ENCODE results near the gene AK8. TPM values are rescaled to one million over a fixed set of nuclear protein-coding genes. Genes with fewer than 3 reads are reported as not detected.

The AK8 gene
- 0.48 TPM for total RNA-seq (ENCODE audit: insufficient read depth, low replicate concordance)

- DNase-seq (ENCODE audit: low spot score): peak; percentile 74
Observed at GRCh38 chr9:132877824-132878694, at the start of gene AK8. AK8 (minus strand) TSS chr9:132878284; CDS start chr9:132878255, 29 bp downstream.

- DNase-seq (ENCODE audit: low spot score): no peak
Observed at GRCh38 chr9:132927704-132928103, 49.6 kb upstream of the AK8 start.

- DNase-seq (ENCODE audit: low spot score): no peak
Observed at GRCh38 chr9:132923346-132923902, 45.3 kb upstream of the AK8 start.

GRCh38 chr9:132919614-132920268 lies 41.7 kb upstream of the AK8 start:
- DNase-seq (ENCODE audit: low spot score): no peak

- no peak for DNase-seq (ENCODE audit: low spot score)
Observed at GRCh38 chr9:132914924-132915323, 36.8 kb upstream of the AK8 start.

GRCh38 chr9:132912131-132912530 lies 34.0 kb upstream of the AK8 start:
- DNase-seq (ENCODE audit: low spot score): no peak

GRCh38 chr9:132910376-132910775 lies 32.3 kb upstream of the AK8 start:
- DNase-seq (ENCODE audit: low spot score): no peak

- no peak for DNase-seq (ENCODE audit: low spot score)
Observed at GRCh38 chr9:132909311-132909710, 31.2 kb upstream of the AK8 start.

- DNase-seq (ENCODE audit: low spot score): no peak
Observed at GRCh38 chr9:132908635-132909034, 30.6 kb upstream of the AK8 start.

GRCh38 chr9:132905726-132906125 lies 27.6 kb upstream of the AK8 start:
- no peak for DNase-seq (ENCODE audit: low spot score)

- no peak for DNase-seq (ENCODE audit: low spot score)
Observed at GRCh38 chr9:132903574-132904492, 25.7 kb upstream of the AK8 start.

- DNase-seq (ENCODE audit: low spot score): peak; percentile 86
Observed at GRCh38 chr9:132901858-132902831, 24.1 kb upstream of the AK8 start.

- DNase-seq (ENCODE audit: low spot score): no peak
Observed at GRCh38 chr9:132898051-132898450, 20.0 kb upstream of the AK8 start.

- DNase-seq (ENCODE audit: low spot score): no peak
Observed at GRCh38 chr9:132896906-132897305, 18.8 kb upstream of the AK8 start.

- DNase-seq (ENCODE audit: low spot score): no peak
Observed at GRCh38 chr9:132896264-132896663, 18.2 kb upstream of the AK8 start.

- peak; percentile 25 for DNase-seq (ENCODE audit: low spot score)
Observed at GRCh38 chr9:132894862-132895835, 17.1 kb upstream of the AK8 start.

GRCh38 chr9:132894346-132894745 lies 16.3 kb upstream of the AK8 start:
- DNase-seq (ENCODE audit: low spot score): peak; percentile 50

- no peak for DNase-seq (ENCODE audit: low spot score)
Observed at GRCh38 chr9:132892400-132892799, 14.3 kb upstream of the AK8 start.

- DNase-seq (ENCODE audit: low spot score): no peak
Observed at GRCh38 chr9:132888151-132888550, 10.1 kb upstream of the AK8 start.

Data from umbilical cord (tissue), 2 donors.